ENCODE measurements around the gene F2R.

- TF ChIP-seq CHD1 (IDR thresholded peaks at IDR 0.05; ENCODE audit: low read depth, low read length), result no peak
- TF ChIP-seq PRDM15 (CRISPR knock-in tag; IDR thresholded peaks at IDR 0.05), result no peak
- no peak for TF ChIP-seq FOS (IDR thresholded peaks at IDR 0.05; ENCODE audit: borderline replicate concordance, extremely low read depth, insufficient read length)
- no peak for TF ChIP-seq TAF1 (IDR thresholded peaks at IDR 0.05; ENCODE audit: borderline replicate concordance, low read depth, low read length)
- TF ChIP-seq, protein P1, sequence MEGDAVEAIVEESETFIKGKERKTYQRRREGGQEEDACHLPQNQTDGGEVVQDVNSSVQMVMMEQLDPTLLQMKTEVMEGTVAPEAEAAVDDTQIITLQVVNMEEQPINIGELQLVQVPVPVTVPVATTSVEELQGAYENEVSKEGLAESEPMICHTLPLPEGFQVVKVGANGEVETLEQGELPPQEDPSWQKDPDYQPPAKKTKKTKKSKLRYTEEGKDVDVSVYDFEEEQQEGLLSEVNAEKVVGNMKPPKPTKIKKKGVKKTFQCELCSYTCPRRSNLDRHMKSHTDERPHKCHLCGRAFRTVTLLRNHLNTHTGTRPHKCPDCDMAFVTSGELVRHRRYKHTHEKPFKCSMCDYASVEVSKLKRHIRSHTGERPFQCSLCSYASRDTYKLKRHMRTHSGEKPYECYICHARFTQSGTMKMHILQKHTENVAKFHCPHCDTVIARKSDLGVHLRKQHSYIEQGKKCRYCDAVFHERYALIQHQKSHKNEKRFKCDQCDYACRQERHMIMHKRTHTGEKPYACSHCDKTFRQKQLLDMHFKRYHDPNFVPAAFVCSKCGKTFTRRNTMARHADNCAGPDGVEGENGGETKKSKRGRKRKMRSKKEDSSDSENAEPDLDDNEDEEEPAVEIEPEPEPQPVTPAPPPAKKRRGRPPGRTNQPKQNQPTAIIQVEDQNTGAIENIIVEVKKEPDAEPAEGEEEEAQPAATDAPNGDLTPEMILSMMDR (IDR thresholded peaks at IDR 0.05 in 2 of 3, conservative IDR thresholded peaks at IDR 0.05 in 1 of 3; ENCODE audit: control insufficient read depth in 2 of 3, extremely low read depth in 1 of 3, insufficient read depth in 1 of 3, low read depth in 3 of 3, low read length in 3 of 3), result no peak
- TF ChIP-seq ZBED1 (IDR thresholded peaks at IDR 0.05; ENCODE audit: borderline replicate concordance), result no peak
- TF ChIP-seq EP300 (IDR thresholded peaks at IDR 0.05; ENCODE audit: borderline replicate concordance in 1 of 2, control insufficient read depth in 1 of 2, low read depth in 2 of 2, low read length in 2 of 2), result no peak
- TF ChIP-seq, protein P2, sequence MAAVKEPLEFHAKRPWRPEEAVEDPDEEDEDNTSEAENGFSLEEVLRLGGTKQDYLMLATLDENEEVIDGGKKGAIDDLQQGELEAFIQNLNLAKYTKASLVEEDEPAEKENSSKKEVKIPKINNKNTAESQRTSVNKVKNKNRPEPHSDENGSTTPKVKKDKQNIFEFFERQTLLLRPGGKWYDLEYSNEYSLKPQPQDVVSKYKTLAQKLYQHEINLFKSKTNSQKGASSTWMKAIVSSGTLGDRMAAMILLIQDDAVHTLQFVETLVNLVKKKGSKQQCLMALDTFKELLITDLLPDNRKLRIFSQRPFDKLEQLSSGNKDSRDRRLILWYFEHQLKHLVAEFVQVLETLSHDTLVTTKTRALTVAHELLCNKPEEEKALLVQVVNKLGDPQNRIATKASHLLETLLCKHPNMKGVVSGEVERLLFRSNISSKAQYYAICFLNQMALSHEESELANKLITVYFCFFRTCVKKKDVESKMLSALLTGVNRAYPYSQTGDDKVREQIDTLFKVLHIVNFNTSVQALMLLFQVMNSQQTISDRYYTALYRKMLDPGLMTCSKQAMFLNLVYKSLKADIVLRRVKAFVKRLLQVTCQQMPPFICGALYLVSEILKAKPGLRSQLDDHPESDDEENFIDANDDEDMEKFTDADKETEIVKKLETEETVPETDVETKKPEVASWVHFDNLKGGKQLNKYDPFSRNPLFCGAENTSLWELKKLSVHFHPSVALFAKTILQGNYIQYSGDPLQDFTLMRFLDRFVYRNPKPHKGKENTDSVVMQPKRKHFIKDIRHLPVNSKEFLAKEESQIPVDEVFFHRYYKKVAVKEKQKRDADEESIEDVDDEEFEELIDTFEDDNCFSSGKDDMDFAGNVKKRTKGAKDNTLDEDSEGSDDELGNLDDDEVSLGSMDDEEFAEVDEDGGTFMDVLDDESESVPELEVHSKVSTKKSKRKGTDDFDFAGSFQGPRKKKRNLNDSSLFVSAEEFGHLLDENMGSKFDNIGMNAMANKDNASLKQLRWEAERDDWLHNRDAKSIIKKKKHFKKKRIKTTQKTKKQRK (IDR thresholded peaks at IDR 0.05; ENCODE audit: low read depth, low read length), result no peak
- TF ChIP-seq STAT3 (IDR thresholded peaks at IDR 0.05; ENCODE audit: low read depth, low read length), result no peak
Measured at GRCh38 chr5:76723906-76724305, 8.0 kb downstream of the F2R start.
